ENCODE results near the gene UNC119B. TPM values are rescaled to one million over a fixed set of nuclear protein-coding genes. Genes with fewer than 3 reads are reported as not detected.

Gene UNC119B
- total RNA-seq, 1 donor from 2014 or later: 26.8 TPM

- H3K36me3 ChIP-seq: peaks cover 56 to 59% of the 10 kb centered on the region in 2 donors
- no peaks in the 10 kb centered on the region for H3K27me3 ChIP-seq
- H3K4me1 ChIP-seq: no peaks in the 10 kb centered on the region
- no peak for DNase-seq (ENCODE audit: low spot score in 2 of 2)
- no peak for TF ChIP-seq CTCF (IDR thresholded peaks at IDR 0.05)
- no peaks in the 10 kb centered on the region for H3K9me3 ChIP-seq
- intact Hi-C loops (cut with DNase I): no loop called here
- H3K4me3 ChIP-seq: no peak overlapping the region
- H3K27ac ChIP-seq: no peak overlapping the region
Measured at GRCh38 chr12:120766566-120766965, 56.3 kb downstream of the UNC119B start.

- H3K27ac ChIP-seq: no peak overlapping the region
- H3K36me3 ChIP-seq: peaks cover 59 to 62% of the 10 kb centered on the region in 2 donors
- no peak overlapping the region for H3K4me3 ChIP-seq
- intact Hi-C loops (cut with DNase I): no loop called here
- no peaks in the 10 kb centered on the region for H3K27me3 ChIP-seq
- H3K4me1 ChIP-seq: no peaks in the 10 kb centered on the region
- no peak for DNase-seq (ENCODE audit: low spot score in 2 of 2)
- TF ChIP-seq CTCF (IDR thresholded peaks at IDR 0.05): no peak
- no peaks in the 10 kb centered on the region for H3K9me3 ChIP-seq
Measured at GRCh38 chr12:120767071-120768024, 57.1 kb downstream of the UNC119B start.

GRCh38 chr12:120771097-120771496 lies 60.8 kb downstream of the UNC119B start:
- peaks cover 32 to 37% of the 10 kb centered on the region in 2 donors for H3K36me3 ChIP-seq
- TF ChIP-seq CTCF (IDR thresholded peaks at IDR 0.05): no peak
- DNase-seq (ENCODE audit: low spot score in 2 of 2): no peak
- intact Hi-C loops (cut with DNase I): no loop called here
- no peaks in the 10 kb centered on the region for H3K4me1 ChIP-seq
- no peaks in the 10 kb centered on the region for H3K27me3 ChIP-seq
- no peak overlapping the region for H3K4me3 ChIP-seq
- H3K9me3 ChIP-seq: no peaks in the 10 kb centered on the region
- H3K27ac ChIP-seq: no peak overlapping the region

Other genes starting within 250 kb of the UNC119B start
- gene SRSF9, start 240.7 kb upstream of the UNC119B start, total RNA-seq: 68.6 TPM
- gene DYNLL1, start 214.3 kb upstream of the UNC119B start, total RNA-seq: 216 TPM
- gene COQ5, start 181.3 kb upstream of the UNC119B start, total RNA-seq: 5.9 TPM
- 147 TPM for gene RNF10, start 176.1 kb upstream of the UNC119B start, total RNA-seq
- 3.0 TPM for gene POP5, start 129.1 kb upstream of the UNC119B start, total RNA-seq
- gene CABP1, start 69.8 kb upstream of the UNC119B start, total RNA-seq: 0.32 TPM
- gene MLEC, start 23.3 kb upstream of the UNC119B start, total RNA-seq: 47.5 TPM
- 58.5 TPM for gene ACADS, start 15.4 kb downstream of the UNC119B start, total RNA-seq
- 20.4 TPM for gene SPPL3, start 193.9 kb downstream of the UNC119B start, total RNA-seq

Data from ascending aorta (tissue), 2 donors.